Dermis microvascular lymphatic vessel endothelial cell (primary cell): ENCODE data around the gene USP50. TPM values are rescaled to one million over a fixed set of nuclear protein-coding genes. Genes with fewer than 3 reads are reported as not detected.
"Not testable (repeated sequence)": the region's sequence is repeated elsewhere in the genome, so short reads cannot be mapped to it uniquely, and the experiment has no call there.

Source experiments
- DNase-seq, 2 donors: peaks; one replicate each; pipeline versions ENCODE4 v3.0.0 to v3.0.0-alpha.2; 2010; ENCODE audit warnings: low read depth in 2 of 2
- total RNA-seq: library from RNA; depleted of rRNA; stranded (reverse); fragments of >200 nt; gene quantifications from 2 replicates; pipeline ENCODE4 v1.2.1, GENCODE V29; 2014

Gene USP50
- total RNA-seq, 1 donor from 2014 or later, result not detected

DNA sequence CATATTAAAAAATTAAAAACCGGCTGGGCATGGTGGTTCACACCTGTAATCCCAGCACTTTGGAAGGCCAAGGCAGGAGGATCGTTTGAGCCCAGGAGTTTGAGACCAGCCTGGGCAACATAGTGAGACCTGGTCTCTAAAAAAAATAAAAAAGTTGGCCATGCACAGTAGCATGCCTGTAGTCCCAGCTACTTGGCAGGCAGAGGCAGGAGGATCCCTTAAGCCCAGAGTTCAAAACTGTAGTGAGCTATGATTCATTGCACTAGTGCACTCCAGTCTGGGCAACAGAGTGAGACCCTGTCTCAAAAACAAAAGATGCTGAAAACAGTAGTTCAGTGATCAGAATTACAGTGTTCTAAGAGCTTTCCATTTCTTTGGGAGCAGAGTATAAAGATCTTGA lies 40.8 kb downstream of the USP50 start:
- DNase-seq, result peak in 1 of 2 donors; percentile 22

DNA sequence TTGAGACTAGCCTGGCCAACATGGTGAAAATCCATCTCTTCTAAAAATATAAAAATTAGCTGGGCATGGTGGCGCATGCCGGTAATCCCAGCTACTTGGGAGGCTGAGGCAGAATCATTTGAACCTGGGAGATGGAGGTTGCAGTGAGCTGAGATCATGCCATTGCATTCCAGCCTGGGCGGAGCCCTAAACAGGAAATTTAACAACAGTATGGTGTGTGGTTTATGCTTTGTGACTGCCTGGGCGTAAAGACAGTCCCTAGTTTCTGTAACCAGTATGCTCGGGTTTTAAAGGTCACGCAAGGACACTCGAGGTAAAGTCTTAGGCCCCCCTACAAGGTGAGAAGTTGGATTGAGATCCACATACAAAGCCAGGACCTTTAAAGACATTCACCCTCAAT lies 43.3 kb downstream of the USP50 start:
- DNase-seq, result no peak

DNA sequence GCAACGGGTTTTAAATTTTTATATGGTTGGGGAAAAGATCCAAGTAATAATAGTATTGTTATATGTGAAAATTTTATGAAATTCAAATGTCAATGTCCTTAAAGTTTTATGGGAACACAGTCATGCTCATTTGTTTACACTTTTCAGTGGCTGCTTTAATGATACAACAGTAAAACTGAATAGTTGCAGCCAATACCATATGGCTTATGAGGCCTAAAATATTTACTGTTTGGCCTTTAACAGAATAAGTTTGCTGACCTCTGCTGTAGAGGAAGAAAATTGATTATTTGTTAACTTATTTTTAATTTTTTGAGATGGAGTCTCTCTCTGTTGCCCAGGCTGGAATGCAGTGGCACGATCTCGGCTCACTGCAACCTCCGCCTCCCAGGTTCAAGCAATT lies 44.7 kb downstream of the USP50 start:
- DNase-seq, result no peak

DNA sequence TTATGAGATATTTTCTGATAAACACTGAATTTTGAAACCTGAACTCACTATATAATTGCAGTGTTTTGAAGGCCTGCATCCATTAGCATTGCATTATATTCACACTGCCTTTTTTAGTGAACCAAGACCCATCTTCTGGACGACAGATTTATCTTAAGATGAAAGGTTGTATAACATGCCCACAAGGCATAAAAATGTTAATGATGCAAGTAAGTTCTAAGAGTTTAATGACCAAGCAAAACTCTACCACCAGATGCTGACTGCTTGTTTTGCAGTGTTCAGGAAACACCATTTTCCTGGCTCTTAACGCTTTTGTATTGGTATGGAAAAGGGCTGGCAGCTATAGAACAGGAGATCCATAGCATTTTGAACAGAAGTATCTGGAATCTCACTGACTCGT lies 46.1 kb downstream of the USP50 start:
- DNase-seq, result peak in 1 of 2 donors; percentile 12

DNA sequence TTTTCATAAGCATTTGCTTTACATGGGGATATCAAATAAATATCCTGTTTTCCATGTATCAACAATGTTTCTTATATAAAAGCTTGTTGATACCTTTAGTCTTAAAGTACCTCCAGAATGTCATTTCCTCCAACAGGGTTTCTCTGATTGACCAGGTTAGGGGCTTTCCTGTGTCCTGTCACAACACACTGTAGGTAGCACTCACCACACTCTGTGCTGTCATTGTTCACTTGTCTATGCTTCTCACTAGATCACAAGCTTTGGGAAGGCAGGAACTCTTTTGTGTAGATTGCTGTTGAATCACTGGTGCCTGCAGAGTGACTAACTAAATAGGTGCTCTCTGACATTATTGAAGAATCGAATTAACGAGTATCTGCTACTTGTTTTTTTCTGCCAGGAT lies 49.8 kb downstream of the USP50 start:
- DNase-seq, result no peak

DNA sequence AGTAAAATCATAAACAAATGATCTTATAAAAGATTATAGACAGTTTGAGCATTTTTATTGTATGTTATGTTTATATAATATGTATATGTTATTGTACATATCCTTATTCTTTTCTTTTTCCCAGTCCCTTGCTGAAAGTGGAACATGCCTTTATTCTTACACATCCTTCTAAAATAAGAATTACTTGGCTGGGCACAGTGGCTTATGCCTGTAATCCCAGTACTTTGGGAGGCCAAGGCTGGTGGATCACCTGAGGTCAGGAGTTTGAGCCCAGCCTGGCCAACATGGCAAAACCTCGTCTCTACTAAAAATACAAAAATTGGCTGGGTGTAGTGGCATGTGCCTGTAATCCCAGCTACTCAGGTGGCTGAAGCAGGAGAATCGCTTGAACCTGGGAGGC lies 51.9 kb downstream of the USP50 start:
- not testable (repeated sequence) for DNase-seq

DNA sequence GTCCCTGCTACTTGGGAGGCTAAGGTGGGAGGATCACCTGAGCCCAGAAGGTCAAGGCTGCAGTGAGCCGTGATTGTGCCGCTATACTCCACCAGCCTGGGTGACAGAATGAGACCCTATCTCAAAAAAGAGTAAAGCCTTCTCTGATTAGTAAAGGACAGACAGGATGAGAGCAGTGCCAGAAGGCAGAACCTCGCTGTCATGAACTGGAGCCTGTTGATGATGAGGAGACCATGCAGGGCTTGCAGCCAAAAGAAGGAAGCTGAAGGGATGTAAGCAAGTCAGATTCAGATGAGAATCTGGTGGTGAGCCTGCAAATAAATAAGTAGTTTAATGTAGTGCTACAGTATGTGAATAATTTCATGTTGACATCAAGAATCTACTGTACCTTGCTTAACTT lies 52.8 kb downstream of the USP50 start:
- no peak for DNase-seq

DNA sequence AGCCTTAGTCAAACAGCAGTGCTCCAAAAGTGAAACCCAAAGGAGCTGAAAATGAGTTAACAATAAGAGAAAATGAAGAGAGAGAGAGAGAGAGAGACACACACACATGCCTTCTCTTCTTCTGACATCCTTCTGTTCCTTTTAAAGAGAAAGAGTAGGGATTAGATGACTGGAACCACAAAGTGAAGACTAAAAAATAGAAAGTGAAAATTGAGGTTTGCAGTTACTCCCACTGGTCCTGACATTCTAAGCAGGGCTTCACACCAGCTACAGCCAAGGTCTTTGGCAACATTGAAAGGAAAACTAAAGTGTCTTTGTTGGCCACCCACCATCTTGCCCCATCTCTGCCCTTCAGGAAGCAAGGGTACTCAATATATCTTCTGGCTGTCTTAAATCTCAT lies 59.2 kb downstream of the USP50 start:
- no peak for DNase-seq

DNA sequence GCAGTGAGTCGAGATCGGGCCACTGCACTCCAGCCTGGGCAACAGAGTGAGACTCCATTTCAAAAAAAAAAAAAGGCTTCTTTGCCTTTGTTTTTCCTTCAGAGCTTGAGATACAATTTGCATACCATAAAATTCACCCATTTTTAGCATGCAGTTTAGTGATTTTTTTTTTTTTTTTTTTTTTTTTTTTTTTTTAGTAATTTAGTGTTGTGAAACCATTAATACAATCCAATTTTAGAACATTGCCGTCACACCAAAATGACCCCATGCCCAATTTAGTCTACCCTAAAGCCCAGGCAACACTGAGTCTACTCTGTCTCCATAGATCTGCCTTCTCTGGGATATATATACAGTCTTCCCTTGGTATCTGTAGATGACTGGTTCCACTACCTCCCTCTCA lies 61.1 kb downstream of the USP50 start:
- DNase-seq, result no peak

DNA sequence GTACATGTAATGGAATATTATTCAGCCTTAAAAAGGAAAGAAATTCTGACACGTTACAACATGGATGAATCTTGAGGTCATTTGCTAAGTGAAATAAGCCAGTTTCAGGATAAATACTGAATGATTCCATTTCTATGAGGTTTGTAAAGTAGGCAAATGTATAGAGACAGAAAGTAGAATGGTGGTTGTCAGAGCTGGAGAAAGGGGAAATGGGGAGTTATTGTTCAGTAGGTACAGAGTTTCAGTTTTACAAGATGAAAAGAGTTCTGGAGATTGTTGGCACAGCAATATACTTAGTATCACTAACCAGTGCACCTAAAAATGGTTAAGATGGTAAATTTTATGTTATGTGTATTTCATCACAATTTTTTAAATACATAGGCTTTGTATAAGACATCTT lies 61.7 kb downstream of the USP50 start:
- DNase-seq, result no peak

DNA sequence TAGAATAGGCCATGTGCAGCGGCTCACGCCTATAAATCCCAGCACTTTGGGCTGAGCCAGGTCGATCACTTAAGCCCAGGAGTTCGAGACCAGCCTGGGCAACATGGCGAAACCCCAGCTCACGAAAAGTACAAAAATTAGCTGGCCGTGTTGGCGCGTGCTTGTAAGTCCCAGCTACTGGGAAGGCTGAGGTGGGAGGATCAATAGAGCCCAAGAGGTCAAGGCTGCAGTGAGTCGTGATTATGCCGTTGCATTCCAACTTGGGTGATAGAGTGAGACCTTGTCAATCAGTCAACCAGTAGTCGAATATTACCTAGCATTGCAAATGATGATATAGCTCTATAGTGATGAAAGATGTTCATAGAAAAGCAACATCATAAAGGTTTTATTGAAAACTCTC lies 70.3 kb downstream of the USP50 start:
- no peak for DNase-seq

DNA sequence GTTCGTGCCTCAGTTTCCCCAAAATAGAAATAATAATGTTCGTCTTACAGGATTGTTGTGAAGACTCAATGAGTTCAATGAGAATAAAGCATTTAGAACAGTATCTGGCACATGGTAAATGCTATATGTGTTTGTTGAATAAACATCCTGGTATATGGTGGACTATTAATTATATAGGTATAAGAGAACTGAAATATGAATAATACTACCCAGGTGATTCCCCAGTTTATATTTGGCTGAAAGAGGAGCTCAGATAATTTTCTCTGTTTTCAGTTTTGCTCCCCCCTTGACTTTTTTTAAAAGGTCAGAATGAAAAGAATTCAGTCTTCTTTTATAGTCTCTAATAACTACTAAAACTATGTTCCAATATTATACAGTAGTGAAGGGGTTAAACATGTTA lies 75.4 kb downstream of the USP50 start:
- DNase-seq, result no peak

DNA sequence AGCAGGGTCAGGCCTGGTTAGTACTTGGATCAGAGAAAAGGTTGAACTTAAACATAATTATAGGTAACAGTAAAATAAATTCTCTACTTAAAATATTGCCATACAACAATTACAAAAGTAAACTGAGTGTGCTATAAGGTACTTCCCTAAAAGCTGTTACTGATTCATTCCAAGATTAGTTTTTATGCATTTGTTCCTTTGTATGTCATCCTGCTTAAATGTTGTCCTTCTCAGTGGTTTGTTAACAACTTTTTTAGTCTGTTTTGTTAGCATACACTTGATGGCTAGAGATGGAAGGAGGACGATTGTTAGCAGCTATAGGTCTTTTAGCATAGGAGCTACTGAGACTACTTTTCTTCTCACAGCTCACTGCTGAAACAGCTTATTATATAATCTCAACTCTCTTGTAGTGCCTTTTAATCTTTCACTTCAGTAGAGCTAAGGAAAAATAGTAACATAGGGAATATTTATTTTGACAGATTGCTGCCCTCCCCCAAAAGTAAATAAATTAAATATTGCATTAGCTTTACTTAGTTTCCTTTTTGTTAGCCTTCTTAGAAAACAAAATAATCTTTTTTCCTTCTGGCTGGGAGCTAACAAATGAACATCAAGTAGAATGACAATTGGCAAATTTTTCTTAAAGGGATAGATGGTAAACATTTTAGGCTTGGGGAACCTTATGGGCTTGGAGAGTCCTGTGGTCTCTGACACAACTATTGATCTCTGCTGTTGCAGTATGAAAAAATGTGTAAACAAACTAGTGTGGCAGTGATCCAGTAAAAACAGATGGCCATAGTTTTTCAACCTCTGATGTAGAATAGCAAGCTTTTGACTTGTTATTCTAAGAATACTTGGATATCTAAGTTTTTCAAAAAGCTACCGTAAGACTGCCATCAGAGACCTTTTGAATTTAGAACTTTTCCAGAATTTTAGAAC lies 82.8 kb downstream of the USP50 start:
- peak in 1 of 2 donors; percentile 27 for DNase-seq

DNA sequence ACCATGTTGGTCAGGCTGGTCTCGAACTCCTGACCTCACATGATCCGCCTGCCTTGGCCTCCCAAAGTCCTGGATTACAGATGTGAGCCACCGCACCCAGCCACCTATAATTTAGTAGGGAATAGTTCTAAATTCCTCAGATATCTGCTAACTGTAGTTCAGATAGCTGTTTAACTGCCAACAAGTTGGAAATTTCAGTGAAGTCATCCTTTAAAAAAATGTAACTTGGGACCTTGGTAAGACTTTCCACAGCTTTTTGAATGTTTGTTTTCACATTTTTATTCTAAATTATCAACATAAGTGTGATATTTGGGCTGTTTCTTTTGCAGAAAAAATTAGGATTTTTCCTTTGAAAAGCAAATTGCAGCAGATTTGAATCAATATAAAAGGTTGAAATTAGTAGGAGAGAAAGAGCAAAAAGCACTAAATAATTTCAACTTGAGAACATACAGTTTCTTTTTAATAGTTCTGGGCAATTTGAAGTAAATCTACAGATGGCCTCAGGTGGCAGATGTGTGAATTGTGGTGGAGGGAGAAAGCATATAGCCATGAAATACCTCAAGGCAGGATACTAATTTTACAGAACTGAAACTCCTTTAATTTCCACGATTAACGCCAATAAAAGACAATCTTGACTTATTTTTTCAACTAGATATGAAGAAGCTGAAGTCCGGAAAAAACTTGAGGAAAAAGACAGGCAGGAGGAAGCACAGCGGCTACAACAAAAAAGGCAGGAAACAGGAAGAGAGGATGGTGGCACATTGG lies 87.9 kb downstream of the USP50 start:
- DNase-seq, result no peak

DNA sequence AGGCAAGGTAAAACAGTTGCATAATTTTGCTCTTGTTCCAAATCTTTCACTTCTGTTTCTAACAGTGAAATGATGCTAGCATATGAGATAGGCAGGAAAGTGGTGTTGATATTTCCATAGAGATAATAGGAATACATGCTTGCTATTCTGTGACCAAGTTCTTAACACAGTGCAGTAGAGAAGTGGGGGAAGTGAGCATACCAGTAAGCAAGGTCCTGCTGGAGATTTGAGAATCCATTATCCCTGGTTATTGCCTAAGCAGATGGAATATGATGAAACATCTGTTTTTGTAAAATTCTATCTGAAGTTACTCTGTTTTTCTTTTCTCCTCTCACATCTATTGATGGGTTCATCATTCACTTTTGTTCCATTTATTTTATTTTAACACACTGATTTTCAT lies 93.5 kb downstream of the USP50 start:
- peak in 1 of 2 donors; percentile 17 for DNase-seq

Other genes starting within 250 kb of the USP50 start
- gene GABPB1, start 191.5 kb downstream of the USP50 start, total RNA-seq, result 70.5 and 80.3 TPM in 2 replicates
- 41.2 and 47.2 TPM in 2 replicates for gene USP8, start 122.3 kb downstream of the USP50 start, total RNA-seq
- 19.0 and 21.5 TPM in 2 replicates for gene TRPM7, start 140.1 kb upstream of the USP50 start, total RNA-seq
- 56.9 and 88.5 TPM in 2 replicates for gene SPPL2A, start 219.0 kb upstream of the USP50 start, total RNA-seq